Measurements from ENCODE around the gene CDK19.

DNA sequence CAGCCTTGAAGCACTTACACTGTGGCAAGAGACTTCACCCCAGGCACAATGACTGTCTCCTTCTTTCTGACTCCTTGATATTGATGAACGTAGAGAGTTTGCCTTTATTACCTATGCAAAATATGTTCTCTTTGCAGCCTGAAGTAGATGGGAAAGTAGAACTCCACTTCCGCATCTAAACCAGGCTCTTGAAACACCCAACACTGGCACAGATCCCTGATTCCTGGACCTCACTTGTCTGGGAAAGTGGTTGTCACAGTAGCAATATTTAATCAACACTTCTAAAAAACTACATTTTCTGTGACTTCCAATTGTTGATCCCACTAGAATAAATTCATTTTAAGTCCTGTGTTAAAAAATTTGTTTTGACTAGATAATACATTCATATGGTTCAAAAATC is 143.1 kb downstream of the CDK19 start:
- no peak for TF ChIP-seq POLR2A (IDR thresholded peaks at IDR 0.05)
- TF ChIP-seq, protein P1, sequence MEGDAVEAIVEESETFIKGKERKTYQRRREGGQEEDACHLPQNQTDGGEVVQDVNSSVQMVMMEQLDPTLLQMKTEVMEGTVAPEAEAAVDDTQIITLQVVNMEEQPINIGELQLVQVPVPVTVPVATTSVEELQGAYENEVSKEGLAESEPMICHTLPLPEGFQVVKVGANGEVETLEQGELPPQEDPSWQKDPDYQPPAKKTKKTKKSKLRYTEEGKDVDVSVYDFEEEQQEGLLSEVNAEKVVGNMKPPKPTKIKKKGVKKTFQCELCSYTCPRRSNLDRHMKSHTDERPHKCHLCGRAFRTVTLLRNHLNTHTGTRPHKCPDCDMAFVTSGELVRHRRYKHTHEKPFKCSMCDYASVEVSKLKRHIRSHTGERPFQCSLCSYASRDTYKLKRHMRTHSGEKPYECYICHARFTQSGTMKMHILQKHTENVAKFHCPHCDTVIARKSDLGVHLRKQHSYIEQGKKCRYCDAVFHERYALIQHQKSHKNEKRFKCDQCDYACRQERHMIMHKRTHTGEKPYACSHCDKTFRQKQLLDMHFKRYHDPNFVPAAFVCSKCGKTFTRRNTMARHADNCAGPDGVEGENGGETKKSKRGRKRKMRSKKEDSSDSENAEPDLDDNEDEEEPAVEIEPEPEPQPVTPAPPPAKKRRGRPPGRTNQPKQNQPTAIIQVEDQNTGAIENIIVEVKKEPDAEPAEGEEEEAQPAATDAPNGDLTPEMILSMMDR (IDR thresholded peaks at IDR 0.05), result no peak

Measured in testis (tissue), 2 donors.